HepG2 (cell line): ENCODE data around the gene COL4A6. TPM values are rescaled to one million over a fixed set of nuclear protein-coding genes. Genes with fewer than 3 reads are reported as not detected.

Experiments
- ATAC-seq: fragments of 200-7000 bp; cut with Tn5 transposase; 3 replicates; pipeline ENCODE4 v1.9.1; 2020; ENCODE audit warnings: mild to moderate bottlenecking, moderate library complexity
- BruUV-seq: library from RNA; stranded (reverse); fragments of 400-500 nt; replicated peaks from 2 replicates; lab custom pipeline; 2021; lab: Mats Ljungman, UMichigan
- CTCF ChIA-PET: fragments of 300-600 bp; formaldehyde crosslinking; extraction: SDS; loops from one replicate; lab custom pipeline; 2021; ENCODE audit warnings: low total read pairs, inconsistent platforms, low intra/inter-chr PET ratio; lab: Yijun Ruan, JAX
- POLR2A ChIA-PET: fragments of 350-600 bp; sonication (Branson Sonifier 250); formaldehyde crosslinking; loops from one replicate; lab custom pipeline; 2020; ENCODE audit warnings: antibody characterized with exemption, inconsistent platforms; lab: Yijun Ruan, JAX
- DNase-seq: peaks from one replicate; pipeline ENCODE4 v3.0.0-alpha.2; 2015; ENCODE audit warnings: low spot score
- FAIRE-seq: peaks from 3 replicates; lab custom pipeline; 2011; peaks lifted over from hg19 to GRCh38; lab: Jason Lieb, UNC
- H2AFZ ChIP-seq: one replicate; pipeline ENCODE4 v1.6.1; 2011; ENCODE audit warnings: low read length, inconsistent platforms
- H3K27ac ChIP-seq: fragments of 300-600 bp; 3 replicates; pipeline ENCODE4 v1.8.0; 2011; ENCODE audit warnings: mixed run types, mild to moderate bottlenecking, mixed read lengths, low read length, inconsistent platforms; ENCODE audit not compliant: insufficient read depth; ENCODE audit errors: extremely low read length
- H3K27me3 ChIP-seq, 2 experiments: fragments of 200-600 bp in 1 of 2; 2 replicates in 1 of 2; 3 replicates in 1 of 2; pipeline versions ENCODE4 v1.6.0 to v1.8.0; 2011; ENCODE audit warnings: low read length in 2 of 2, mild to moderate bottlenecking in 2 of 2, moderate library complexity in 2 of 2, inconsistent platforms in 1 of 2; ENCODE audit not compliant: insufficient read depth in 2 of 2, control insufficient read depth in 1 of 2
- H3K36me3 ChIP-seq, 2 experiments: fragments of 200-600 bp in 1 of 2; replicated peaks in 1 of 2; 2 replicates in 1 of 2; 3 replicates in 1 of 2; pipeline versions ENCODE4 v1.5.1 to v1.8.0; 2011; ENCODE audit warnings: low read length in 2 of 2, inconsistent platforms in 1 of 2; ENCODE audit not compliant: insufficient read depth in 2 of 2, control insufficient read depth in 1 of 2
- H3K4me1 ChIP-seq: 2 replicates; pipeline ENCODE4 v1.5.1; 2012; ENCODE audit warnings: low read length, inconsistent platforms; ENCODE audit not compliant: insufficient read depth
- H3K4me2 ChIP-seq: 2 replicates; pipeline ENCODE4 v1.6.0; 2011; ENCODE audit warnings: low read depth, low read length, inconsistent platforms
- H3K4me3 ChIP-seq, 3 experiments: fragments of 200-600 bp in 1 of 3; sonication (generic), shearing (Covaris generic) in 1 of 3; replicated peaks in 1 of 3; 2 replicates each; pipeline ENCODE4 v1.5.1; 2011 to 2016; ENCODE audit warnings: low read length in 3 of 3, inconsistent platforms in 2 of 3, low read depth in 2 of 3, mild to moderate bottlenecking in 2 of 3, control low read depth in 1 of 3, mixed read lengths in 1 of 3; ENCODE audit not compliant: insufficient read depth in 1 of 3
- H3K79me2 ChIP-seq: one replicate; pipeline ENCODE4 v1.6.1; 2011; ENCODE audit warnings: low read length, inconsistent platforms; ENCODE audit not compliant: insufficient read depth
- H3K9ac ChIP-seq: 2 replicates; pipeline ENCODE4 v1.6.0; 2011; ENCODE audit warnings: mild to moderate bottlenecking, low read depth, low read length, inconsistent platforms; ENCODE audit not compliant: insufficient read depth
- H3K9me3 ChIP-seq: 2 replicates; pipeline ENCODE4 v1.5.1; 2012; ENCODE audit warnings: mild to moderate bottlenecking, low read length
- H4K20me1 ChIP-seq: 2 replicates; pipeline ENCODE4 v1.6.0; 2011; ENCODE audit warnings: inconsistent platforms, mild to moderate bottlenecking, low read length, moderate library complexity; ENCODE audit not compliant: insufficient read depth
- ARNT2 ChIP-seq: sonication (generic); formaldehyde crosslinking; IDR thresholded peaks from 2 replicates; pipeline ENCODE4 v1.8.0; 2022; ENCODE audit warnings: mild to moderate bottlenecking, low read depth, missing genetic modification reagents, moderate library complexity
- ATF2 ChIP-seq: sonication (generic); formaldehyde crosslinking; IDR thresholded peaks from 2 replicates; pipeline ENCODE4 v1.4.0; 2020; ENCODE audit warnings: missing genetic modification reagents
- DNMT1 ChIP-seq: sonication (generic); formaldehyde crosslinking; IDR thresholded peaks from 2 replicates; pipeline ENCODE4 v1.5.1; 2020; ENCODE audit warnings: mild to moderate bottlenecking, missing genetic modification reagents
- ELF4 ChIP-seq: sonication (generic); formaldehyde crosslinking; IDR thresholded peaks from 2 replicates; pipeline ENCODE4 v1.5.0; 2020; ENCODE audit warnings: missing genetic modification reagents, mild to moderate bottlenecking, moderate library complexity, borderline replicate concordance
- GZF1 ChIP-seq: sonication (generic); formaldehyde crosslinking; IDR thresholded peaks from 2 replicates; pipeline ENCODE4 v1.5.1; 2020; ENCODE audit warnings: mild to moderate bottlenecking, missing genetic modification reagents
- MTA3 ChIP-seq: sonication (generic); formaldehyde crosslinking; IDR thresholded peaks from 2 replicates; pipeline ENCODE4 v1.4.0; 2020; ENCODE audit warnings: missing genetic modification reagents
- PHF8 ChIP-seq: sonication (generic); formaldehyde crosslinking; IDR thresholded peaks from 2 replicates; pipeline ENCODE4 v1.5.0; 2020; ENCODE audit warnings: missing genetic modification reagents
- PRDM4 ChIP-seq: sonication (generic); formaldehyde crosslinking; IDR thresholded peaks from 2 replicates; pipeline ENCODE4 v1.9.0; 2021; ENCODE audit warnings: missing genetic modification reagents, borderline replicate concordance
- U2AF1 ChIP-seq: fragments of 200-400 bp; formaldehyde crosslinking; optimal IDR thresholded peaks from 2 replicates; pipeline ENCODE3; 2017; ENCODE audit warnings: mild to moderate bottlenecking, low read depth, low read length
- ZBTB42 ChIP-seq: sonication (generic); formaldehyde crosslinking; IDR thresholded peaks from 2 replicates; pipeline ENCODE4 v1.5.0; 2020; ENCODE audit warnings: mild to moderate bottlenecking, missing genetic modification reagents
- ZBTB7B ChIP-seq: sonication (generic); formaldehyde crosslinking; IDR thresholded peaks from 2 replicates; pipeline ENCODE4 v1.4.0; 2020; ENCODE audit warnings: missing genetic modification reagents
- ZNF143 ChIP-seq: sonication (generic); formaldehyde crosslinking; IDR thresholded peaks from 2 replicates; pipeline ENCODE4 v1.4.0; 2020; ENCODE audit warnings: missing genetic modification reagents
- ZNF275 ChIP-seq: sonication (generic); formaldehyde crosslinking; IDR thresholded peaks from 2 replicates; pipeline ENCODE4 v1.8.0; 2022; ENCODE audit warnings: missing genetic modification reagents, mild to moderate bottlenecking, inconsistent platforms, borderline replicate concordance
- ZNF432 ChIP-seq: sonication (generic); formaldehyde crosslinking; IDR thresholded peaks from 2 replicates; pipeline ENCODE4 v1.5.0; 2020; ENCODE audit warnings: missing genetic modification reagents, mild to moderate bottlenecking, borderline replicate concordance
- ZNF660 ChIP-seq: sonication (generic); formaldehyde crosslinking; IDR thresholded peaks from 2 replicates; pipeline ENCODE4 v1.5.1; 2020; ENCODE audit warnings: mild to moderate bottlenecking, low read depth, missing genetic modification reagents, borderline replicate concordance
- ZNF709 ChIP-seq: sonication (generic); formaldehyde crosslinking; IDR thresholded peaks from 2 replicates; pipeline ENCODE4 v1.5.0; 2020; ENCODE audit warnings: mild to moderate bottlenecking, missing genetic modification reagents
- WGBS: methylation state at CpG from one replicate; pipeline ENCODE4 v1.1.6; 2017; ENCODE audit warnings: low lambda C conversion rate; 5-methylcytosine and 5-hydroxymethylcytosine counted together
- in situ Hi-C: cut with HindIII; loops from 2 replicates; pipeline ENCODE4 v1.10.0; 2017; ENCODE audit warnings: low pct_unique_long_range_greater_than_20kb; ENCODE audit not compliant: extremely low pct_ligation_motif_present
- intact Hi-C: fragments of 100-400 bp; cut with micrococcal nuclease; formaldehyde crosslinking; loops from one replicate; pipeline ENCODE4 v1.10.0; 2022; ENCODE audit not compliant: unreplicated experiment
- polyA plus RNA-seq, 8 experiments: library from polyadenylated mRNA; depleted of rRNA in 3 of 8; stranded (reverse) in 7 of 8; unstranded in 1 of 8; fragments of >200 nt; fragmentation: Illumina TruSeq in 4 of 8; extraction: Trizol in 4 of 8; gene quantifications; 2 replicates each; pipeline versions ENCODE4 v1.2.1 to v1.2.3, GENCODE V29; 2011 to 2016; ENCODE audit warnings: low read depth in 4 of 8, missing spikeins in 1 of 8, mixed read lengths in 1 of 8; ENCODE audit not compliant: insufficient read depth in 1 of 8
- total RNA-seq, 5 experiments: library from RNA; depleted of rRNA; stranded (reverse); fragments of >200 nt; fragmentation: Illumina TruSeq; extraction: Trizol; gene quantifications; 2 replicates each; pipeline ENCODE4 v1.2.3, GENCODE V29; 2016; ENCODE audit warnings: low read depth in 1 of 5

Gene COL4A6
- total and polyA plus RNA-seq, 2 of the 13 experiments (the other 11 are each of a cell fraction or from before 2014, with no cell fraction given) = 4.5 to 8.2 TPM

GRCh38 chrX:108122748-108123147 lies 315.5 kb downstream of the COL4A6 start (continued):
- no peak for TF ChIP-seq PRDM4 (CRISPR knock-in tag)

- H3K79me2 ChIP-seq = no peaks in the 10 kb centered on the region
- H4K20me1 ChIP-seq = no peaks in the 10 kb centered on the region
- H3K27me3 ChIP-seq = no peaks in the 10 kb centered on the region
- DNase-seq (no peak), FAIRE-seq (no peak), ATAC-seq (no peak)
- no peaks in the 10 kb centered on the region for H3K9me3 ChIP-seq
- no TSS peak for BruUV-seq
- in situ Hi-C loops (no loop called here), intact Hi-C loops (no loop called here)
- ChIA-PET CTCF (no interaction called here), POLR2A (no interaction called here)
- no peak overlapping the region for H3K9ac ChIP-seq
- H3K27ac ChIP-seq = no peak overlapping the region
- no peak overlapping the region for H3K4me2 ChIP-seq
- H2AFZ ChIP-seq = no peak overlapping the region
- 84% methylated on average over 3 of the region's 3 CpGs for WGBS
- H3K36me3 ChIP-seq = no peaks in the 10 kb centered on the region
- no peaks in the 10 kb centered on the region for H3K4me1 ChIP-seq
- no peak overlapping the region for H3K4me3 ChIP-seq
- TF ChIP-seq ZNF660 (CRISPR knock-in tag) (no peak), ATF2 (no peak), ELF4 (CRISPR knock-in tag) (no peak), ZBTB42 (CRISPR knock-in tag) (no peak), GZF1 (CRISPR knock-in tag) (no peak), ARNT2 (CRISPR knock-in tag) (no peak), U2AF1 (no peak), DNMT1 (CRISPR knock-in tag) (no peak), ZNF432 (no peak), ZNF709 (CRISPR knock-in tag) (no peak), MTA3 (CRISPR knock-in tag) (no peak), ZBTB7B (CRISPR knock-in tag) (no peak), ZNF275 (CRISPR knock-in tag) (no peak), PHF8 (no peak), ZNF143 (CRISPR knock-in tag) (no peak)
Measured at GRCh38 chrX:108121291-108121690, 316.9 kb downstream of the COL4A6 start.
